HEK293 (cell line): Measurements from ENCODE around the gene GABRR1.
A peak's percentile ranks its signal among the peaks of the same experiment; 100 is the strongest.

Experiments
- BCL11A ChIP-seq: fragments of 450-650 bp; formaldehyde crosslinking; IDR thresholded peaks from 2 replicates; pipeline ENCODE4 v1.5.1; 2016; ENCODE audit warnings: low read depth, missing biosample characterization, missing genetic modification characterization
- GLIS1 ChIP-seq: fragments of 450-650 bp; formaldehyde crosslinking; IDR thresholded peaks from 2 replicates; pipeline ENCODE4 v1.5.1; 2016; ENCODE audit warnings: missing biosample characterization, missing genetic modification characterization
- GLIS2 ChIP-seq: fragments of 450-650 bp; formaldehyde crosslinking; IDR thresholded peaks from 2 replicates; pipeline ENCODE4 v1.5.1; 2016; ENCODE audit warnings: missing biosample characterization, missing genetic modification characterization
- HIC1 ChIP-seq: fragments of 450-650 bp; formaldehyde crosslinking; IDR thresholded peaks from 2 replicates; pipeline ENCODE4 v1.5.1; 2016; ENCODE audit warnings: missing biosample characterization, missing genetic modification characterization
- KLF10 ChIP-seq: fragments of 450-650 bp; IDR thresholded peaks from 2 replicates; pipeline ENCODE4 v1.5.1; 2018; ENCODE audit warnings: missing biosample characterization, mild to moderate bottlenecking, missing genetic modification characterization
- KLF17 ChIP-seq: fragments of 450-650 bp; formaldehyde crosslinking; IDR thresholded peaks from 2 replicates; pipeline ENCODE4 v1.5.1; 2016; ENCODE audit warnings: missing biosample characterization, missing genetic modification characterization
- PATZ1 ChIP-seq: fragments of 450-650 bp; formaldehyde crosslinking; IDR thresholded peaks from 2 replicates; pipeline ENCODE4 v1.5.1; 2016; ENCODE audit warnings: missing biosample characterization, missing genetic modification characterization
- SCRT1 ChIP-seq: fragments of 450-650 bp; formaldehyde crosslinking; IDR thresholded peaks from 2 replicates; pipeline ENCODE4 v1.5.1; 2016; ENCODE audit warnings: missing biosample characterization, missing genetic modification characterization, borderline replicate concordance
- SETDB1 ChIP-seq: IDR thresholded peaks from one replicate; pipeline ENCODE4 v1.6.1; 2017; ENCODE audit warnings: mild to moderate bottlenecking, low read length, moderate library complexity, mixed read lengths; ENCODE audit not compliant: insufficient read length
- SP2 ChIP-seq: fragments of 450-650 bp; formaldehyde crosslinking; IDR thresholded peaks from 2 replicates; pipeline ENCODE4 v1.5.1; 2016; ENCODE audit warnings: missing biosample characterization, missing genetic modification characterization
- ZNF16 ChIP-seq: fragments of 450-650 bp; formaldehyde crosslinking; IDR thresholded peaks from 2 replicates; pipeline ENCODE4 v1.5.1; 2016; ENCODE audit warnings: low read depth, missing biosample characterization, missing genetic modification characterization
- ZNF169 ChIP-seq: fragments of 450-650 bp; formaldehyde crosslinking; IDR thresholded peaks from 2 replicates; pipeline ENCODE4 v1.5.1; 2016; ENCODE audit warnings: missing biosample characterization, missing genetic modification characterization
- ZNF18 ChIP-seq: fragments of 450-650 bp; formaldehyde crosslinking; IDR thresholded peaks from 2 replicates; pipeline ENCODE4 v1.5.1; 2016; ENCODE audit warnings: missing biosample characterization, missing genetic modification characterization
- ZNF324 ChIP-seq: fragments of 450-650 bp; formaldehyde crosslinking; IDR thresholded peaks from 2 replicates; pipeline ENCODE4 v1.5.1; 2016; ENCODE audit warnings: missing biosample characterization, missing genetic modification characterization
- ZNF335 ChIP-seq: fragments of 450-650 bp; formaldehyde crosslinking; conservative IDR thresholded peaks from 2 replicates; pipeline ENCODE4 v1.5.1; 2016; ENCODE audit warnings: missing biosample characterization, missing genetic modification characterization
- ZNF394 ChIP-seq: fragments of 450-650 bp; formaldehyde crosslinking; IDR thresholded peaks from 2 replicates; pipeline ENCODE4 v1.5.1; 2016; ENCODE audit warnings: missing biosample characterization, missing genetic modification characterization, mild to moderate bottlenecking, moderate library complexity, borderline replicate concordance
- ZNF433 ChIP-seq: fragments of 450-650 bp; formaldehyde crosslinking; IDR thresholded peaks from 2 replicates; pipeline ENCODE4 v1.5.1; 2016; ENCODE audit warnings: missing biosample characterization, missing genetic modification characterization, low read depth
- ZNF639 ChIP-seq: fragments of 450-650 bp; formaldehyde crosslinking; IDR thresholded peaks from 2 replicates; pipeline ENCODE4 v1.5.1; 2016; ENCODE audit warnings: missing biosample characterization, missing genetic modification characterization
- ZNF654 ChIP-seq: fragments of 450-650 bp; formaldehyde crosslinking; IDR thresholded peaks from 2 replicates; pipeline ENCODE4 v1.5.1; 2016; ENCODE audit warnings: low read depth, missing biosample characterization, missing genetic modification characterization
- ZNF707 ChIP-seq: fragments of 450-650 bp; formaldehyde crosslinking; IDR thresholded peaks from 2 replicates; pipeline ENCODE4 v1.5.1; 2016; ENCODE audit warnings: missing biosample characterization, missing genetic modification characterization
- ZNF776 ChIP-seq: fragments of 450-650 bp; formaldehyde crosslinking; IDR thresholded peaks from 2 replicates; pipeline ENCODE4 v1.5.0; 2017; ENCODE audit warnings: missing biosample characterization, missing genetic modification characterization, borderline replicate concordance
- ZNF843 ChIP-seq: fragments of 450-650 bp; formaldehyde crosslinking; IDR thresholded peaks from 2 replicates; pipeline ENCODE4 v1.5.1; 2016; ENCODE audit warnings: missing biosample characterization, missing genetic modification characterization
- ZSCAN23 ChIP-seq: fragments of 450-650 bp; formaldehyde crosslinking; IDR thresholded peaks from 2 replicates; pipeline ENCODE4 v1.5.1; 2016; ENCODE audit warnings: missing biosample characterization, missing genetic modification characterization

GABRR1 gene

DNA sequence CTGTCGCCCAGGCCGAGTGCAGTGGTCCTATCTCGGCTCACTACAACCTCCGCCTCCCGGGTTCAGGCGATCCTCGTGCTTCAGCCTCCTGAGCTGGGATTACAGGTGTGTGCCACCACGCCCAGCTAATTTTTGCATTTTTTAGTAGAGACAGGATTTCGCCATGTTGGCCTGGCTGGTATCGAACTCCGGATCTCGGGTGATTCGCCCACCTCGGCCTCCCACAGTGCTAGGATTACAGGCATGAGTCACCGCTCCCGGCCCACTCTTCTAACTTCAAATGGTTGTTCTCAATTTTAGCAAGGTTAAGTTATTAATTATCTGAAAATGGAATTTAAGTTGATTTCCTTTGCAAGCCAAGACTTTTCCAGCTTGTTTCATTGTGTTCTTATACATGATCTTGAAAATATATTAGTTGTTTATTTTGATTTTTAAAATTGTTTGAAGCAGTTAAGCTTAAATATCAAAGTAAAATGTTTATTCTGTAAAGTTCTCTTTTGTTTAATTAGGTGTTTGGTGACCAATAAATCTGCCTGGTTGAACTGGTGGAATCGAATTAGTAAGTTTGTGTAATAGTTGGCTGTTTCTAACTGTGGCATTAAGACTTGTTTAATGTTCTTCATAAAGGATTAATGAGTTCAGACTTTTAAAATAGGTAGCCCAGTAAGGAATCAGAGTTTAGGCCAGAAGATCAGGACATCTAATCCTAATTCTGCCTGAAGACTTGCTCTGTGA, 69.0 kb downstream of the GABRR1 start (continued):
- TF ChIP-seq PATZ1 (tag by site-specific recombination), result peak; percentile 36
- TF ChIP-seq ZNF394 (tag by site-specific recombination), result peak; percentile 20; the same call in 1 of the 2 replicates
- TF ChIP-seq KLF17 (tag by site-specific recombination), result no peak
- peak; percentile 47; the same call in 1 of the 2 replicates for TF ChIP-seq KLF10 (tag by site-specific recombination)
- TF ChIP-seq ZNF843, result 0 out of 2 replicates have a peak, but pooled peaks have one; percentile 13
- TF ChIP-seq SETDB1, result no peak
- 0 out of 2 replicates have a peak, but pooled peaks have one; percentile 5 for TF ChIP-seq SP2 (tag by site-specific recombination)
- TF ChIP-seq ZNF169 (tag by site-specific recombination), result no peak
- no peak for TF ChIP-seq ZNF433 (tag by site-specific recombination)
- peak; percentile 15; the same call in 1 of the 2 replicates for TF ChIP-seq ZSCAN23 (tag by site-specific recombination)
- TF ChIP-seq ZNF18 (tag by site-specific recombination), result no peak
- TF ChIP-seq ZNF16 (tag by site-specific recombination), result no peak
- TF ChIP-seq ZNF776 (tag by site-specific recombination), result no peak
- TF ChIP-seq GLIS2 (tag by site-specific recombination), result peak; percentile 45
- TF ChIP-seq HIC1 (tag by site-specific recombination), result peak; percentile 96
- TF ChIP-seq SCRT1 (tag by site-specific recombination), result no peak
- peak; percentile 36; the same call in 1 of the 2 replicates for TF ChIP-seq ZNF324 (tag by site-specific recombination)
- no peak; the same call in 1 of the 2 replicates for TF ChIP-seq ZNF639
- peak; percentile 84 for TF ChIP-seq GLIS1
- no peak for TF ChIP-seq ZNF707
- TF ChIP-seq ZNF335 (tag by site-specific recombination), result peak; percentile 14; the same call in 1 of the 2 replicates
- TF ChIP-seq BCL11A (tag by site-specific recombination), result no peak
- no peak for TF ChIP-seq ZNF654 (tag by site-specific recombination)
